Stimulated activated CD4-positive, alpha-beta T cell treated with anti-CD3 and anti-CD28 coated beads, Interleukin-2, amount 100 ng/mL, for 48 hours (primary cell): ENCODE measurements around the gene GP1BB.

Experiments
- DNase-seq, 2 donors: peaks; one replicate each; pipeline ENCODE4 v3.0.0-alpha.2; 2020

The GP1BB gene

DNA sequence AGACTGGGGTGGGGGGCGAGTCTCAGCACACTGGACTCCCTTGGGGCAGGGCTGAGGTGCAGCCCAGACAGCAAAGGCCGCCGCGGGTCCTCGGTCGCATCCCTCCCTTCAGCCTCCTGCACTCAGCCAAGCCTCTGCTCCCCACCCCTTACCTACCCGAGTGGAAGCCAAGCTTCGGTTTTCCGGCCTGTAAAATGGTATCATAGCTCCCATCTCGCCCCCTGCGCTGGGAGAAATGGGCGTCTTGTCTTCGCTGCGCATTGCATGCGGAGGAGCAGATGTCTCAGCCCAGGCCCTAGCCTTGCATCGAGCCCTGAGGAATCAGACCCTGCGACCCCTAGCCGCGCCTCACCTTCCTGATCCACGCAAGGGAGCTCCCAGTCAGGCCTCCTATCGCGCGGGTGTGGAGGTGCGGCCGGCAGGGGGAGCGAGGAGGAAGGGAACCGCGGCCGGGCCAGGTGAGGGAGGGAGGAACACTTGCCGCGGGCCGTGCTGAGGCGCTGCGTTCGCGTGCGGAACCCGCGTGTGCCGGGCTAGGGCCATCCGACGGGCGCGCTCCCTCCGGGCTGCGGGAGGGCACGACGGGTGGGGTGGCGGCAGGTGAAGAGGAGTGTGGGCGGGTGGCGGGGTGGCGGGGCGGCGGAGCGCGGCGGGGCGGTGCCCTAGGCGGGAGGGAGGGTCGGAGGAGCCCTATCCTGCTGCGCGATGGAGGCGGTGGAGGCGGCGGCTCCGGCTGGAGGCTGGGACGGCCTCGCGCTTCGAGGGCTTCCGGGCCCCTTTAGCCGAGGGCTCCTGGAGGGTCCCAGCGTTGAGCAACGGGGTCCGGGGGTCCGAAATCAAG lies 33.2 kb downstream of the GP1BB start:
- peak; percentile 51 to 56 for DNase-seq

DNA sequence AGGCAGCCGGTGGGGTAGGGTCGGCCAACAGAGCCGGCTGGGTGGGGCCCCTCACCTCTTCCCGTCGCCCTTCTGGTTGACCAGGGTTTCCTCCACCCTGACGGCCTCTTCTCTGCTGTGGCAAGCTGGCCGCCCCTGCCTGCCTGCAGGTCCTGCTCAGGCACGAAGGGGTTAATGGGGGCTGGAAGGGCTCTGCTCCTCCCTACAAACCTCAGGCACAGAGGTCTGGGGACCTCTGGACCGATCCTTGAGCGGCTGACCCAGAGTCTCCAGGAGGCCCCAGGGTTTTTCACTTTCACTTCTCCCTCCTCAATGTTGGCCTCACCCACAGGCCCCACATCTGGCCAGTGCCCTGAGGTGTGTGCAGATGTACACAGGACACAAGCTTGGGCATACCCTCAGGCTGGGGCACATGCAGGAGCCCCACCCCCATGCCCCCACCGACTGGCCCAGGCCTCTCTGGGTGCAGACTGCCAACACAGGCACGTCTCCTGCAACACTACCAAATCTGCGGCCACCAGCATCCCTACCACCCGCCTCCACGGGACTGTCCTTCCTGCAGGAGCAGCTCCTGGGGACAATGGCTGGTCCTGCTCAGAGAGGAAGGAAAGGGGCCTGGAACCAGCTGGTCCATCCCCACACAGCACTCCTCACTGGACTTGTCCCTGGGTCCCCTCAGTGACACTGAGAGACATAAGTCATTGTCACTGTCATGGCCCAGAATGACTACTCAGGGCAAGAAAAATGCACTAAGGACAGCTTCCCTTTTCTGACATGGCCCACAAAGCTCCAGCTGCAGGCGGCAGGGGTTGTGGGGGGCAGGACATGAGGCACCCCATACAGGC lies 34.0 kb downstream of the GP1BB start:
- DNase-seq, result no peak

DNA sequence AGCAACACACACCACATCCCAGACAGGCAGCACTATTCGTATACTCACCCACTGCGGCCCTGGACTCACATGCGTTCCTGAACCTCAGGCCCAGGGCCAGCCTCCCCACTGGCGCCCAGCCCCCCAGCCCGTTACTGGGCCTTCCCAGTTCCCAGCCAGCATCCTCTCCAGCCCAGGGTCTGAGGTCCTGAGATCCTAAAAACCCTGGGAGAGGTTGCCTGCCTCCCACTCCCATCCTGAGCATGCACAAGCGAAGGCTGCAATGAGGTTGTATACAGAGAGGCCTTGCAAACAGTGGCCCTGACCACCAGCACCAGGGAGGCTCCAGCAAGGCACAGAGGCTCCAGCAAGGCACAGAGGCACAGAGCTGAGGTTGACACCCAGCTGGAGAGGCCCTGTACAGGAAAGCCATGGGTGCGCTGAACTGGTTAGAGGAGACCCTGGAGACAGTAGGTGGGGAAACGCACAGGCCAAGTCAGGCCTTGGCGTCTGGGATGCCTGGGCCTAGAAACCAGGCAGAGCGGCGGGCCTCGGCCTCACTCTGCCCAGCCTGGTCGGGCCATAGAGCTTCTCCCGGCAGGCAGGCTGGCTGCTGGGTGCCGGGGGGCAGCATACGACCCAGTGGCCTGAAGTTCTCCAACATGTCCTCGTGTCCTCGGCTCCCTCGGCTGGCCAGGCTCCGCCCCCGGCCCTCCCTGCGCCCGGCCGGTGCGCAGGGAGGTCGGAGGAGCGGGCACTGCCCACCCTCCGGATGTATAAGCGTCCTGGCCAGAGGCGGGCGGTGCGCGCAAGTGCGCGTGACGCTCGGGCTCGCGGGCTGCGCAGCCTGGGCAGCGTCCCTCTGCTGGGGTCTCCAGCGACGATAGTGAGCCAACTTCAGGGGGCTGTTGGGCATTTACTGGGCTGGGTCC lies 34.9 kb downstream of the GP1BB start:
- DNase-seq, result no peak

DNA sequence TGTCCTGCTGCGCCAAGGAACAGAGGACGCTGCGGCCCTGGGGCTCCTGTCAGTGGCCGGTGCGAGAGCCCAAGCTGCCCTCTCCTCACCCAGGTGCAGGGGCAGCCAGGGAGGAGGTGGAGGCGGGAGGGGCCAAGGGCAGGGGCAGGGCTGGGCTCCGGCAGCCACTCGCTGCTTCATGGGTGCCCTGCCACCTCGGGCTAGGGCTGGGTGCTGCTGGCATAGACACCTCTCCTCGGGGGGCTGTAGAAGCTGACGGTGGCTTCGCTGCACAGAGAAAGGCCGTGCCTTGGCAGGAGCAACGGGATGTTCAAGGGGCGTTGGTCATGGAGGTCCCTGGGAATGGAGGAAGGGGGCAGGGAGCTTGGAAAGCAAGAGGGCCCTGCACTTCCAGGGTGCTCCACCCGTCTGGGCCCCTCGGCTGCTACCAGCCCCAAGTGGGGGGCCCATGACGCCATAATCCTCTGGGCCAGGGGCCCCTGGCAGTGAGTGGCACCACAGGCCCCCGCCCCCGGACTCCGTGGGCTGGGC lies 35.6 kb downstream of the GP1BB start:
- DNase-seq, result no peak

DNA sequence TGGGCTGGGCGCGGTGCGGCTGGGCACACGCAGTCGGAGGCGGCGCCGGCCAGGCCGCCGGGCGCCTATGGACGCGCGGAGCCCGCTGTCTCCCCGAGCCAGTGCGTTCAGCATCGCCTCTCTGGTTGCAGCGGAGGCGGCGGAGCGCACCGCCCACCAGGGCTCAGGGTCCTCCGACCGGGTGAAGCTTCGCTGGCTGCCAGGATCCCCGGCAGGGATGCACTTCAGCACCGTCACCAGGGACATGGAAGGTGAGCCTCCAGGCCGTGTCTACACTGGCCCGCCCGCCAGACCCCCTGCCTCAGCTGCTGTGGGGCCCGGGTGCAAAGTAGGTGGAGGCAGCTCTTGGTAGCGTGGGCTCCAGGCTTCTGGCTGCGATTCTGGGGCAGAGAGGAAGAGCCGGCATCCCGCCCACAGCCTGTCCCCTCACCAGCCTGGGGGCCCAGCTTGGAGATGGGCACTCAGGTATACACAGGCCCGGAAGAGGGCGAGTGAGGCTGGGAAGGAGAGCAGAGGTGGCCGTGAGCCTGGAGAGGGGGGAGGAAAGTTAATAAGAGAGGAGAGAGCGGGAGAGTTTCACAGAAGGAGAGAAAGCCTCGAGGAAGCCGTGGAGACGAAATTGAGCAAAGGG lies 36.2 kb downstream of the GP1BB start:
- no peak for DNase-seq

DNA sequence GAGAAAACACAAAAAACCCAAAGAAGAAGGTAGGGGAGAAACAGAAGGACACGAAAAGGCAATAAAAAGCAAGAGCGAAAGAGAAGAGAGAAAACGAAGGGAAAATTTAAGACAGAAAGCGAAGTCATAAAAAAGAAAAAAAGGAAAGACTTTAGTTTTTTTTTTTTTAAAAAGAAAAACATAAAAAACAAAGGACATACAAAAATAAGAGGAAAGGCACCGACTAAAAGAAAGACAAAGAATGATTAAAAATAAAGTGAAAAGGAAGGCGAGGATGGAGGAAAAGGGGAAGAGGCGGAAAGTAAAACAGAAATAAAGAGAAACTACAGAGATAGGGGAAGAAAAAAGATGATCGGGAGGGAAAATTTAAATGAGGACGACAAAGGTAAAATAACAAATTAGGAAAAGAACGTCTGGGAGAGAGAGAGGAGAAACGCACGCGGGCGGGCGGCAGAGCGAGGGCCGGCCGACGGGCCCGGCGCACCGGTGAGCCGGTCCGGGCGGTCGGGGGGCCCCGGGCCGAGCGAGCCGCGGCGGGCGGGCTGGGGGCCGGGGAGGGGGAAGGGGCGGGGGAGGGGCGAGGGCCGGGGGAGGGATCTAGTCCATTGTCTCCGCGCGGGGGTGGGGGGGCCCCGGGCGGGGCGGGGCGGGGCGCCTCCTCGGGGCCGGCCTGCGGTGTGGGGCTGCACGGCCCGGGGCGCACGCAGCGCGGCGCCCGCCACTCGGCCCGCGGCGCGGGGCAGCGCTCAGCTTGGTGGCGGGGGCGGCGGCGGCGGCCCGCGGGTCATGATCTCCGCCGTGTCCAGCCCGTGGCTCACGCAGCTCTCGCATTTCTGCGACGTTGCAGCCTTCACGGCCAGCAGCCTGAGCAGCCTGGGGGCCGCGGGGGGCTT lies 37.0 kb downstream of the GP1BB start, which contains the start of gene TBX1:
Gene TBX1 (plus strand): TSS at position 721 of the 893 bp plus-strand sequence. CDS start 66 bp downstream, at position 787.
- DNase-seq, result no peak

DNA sequence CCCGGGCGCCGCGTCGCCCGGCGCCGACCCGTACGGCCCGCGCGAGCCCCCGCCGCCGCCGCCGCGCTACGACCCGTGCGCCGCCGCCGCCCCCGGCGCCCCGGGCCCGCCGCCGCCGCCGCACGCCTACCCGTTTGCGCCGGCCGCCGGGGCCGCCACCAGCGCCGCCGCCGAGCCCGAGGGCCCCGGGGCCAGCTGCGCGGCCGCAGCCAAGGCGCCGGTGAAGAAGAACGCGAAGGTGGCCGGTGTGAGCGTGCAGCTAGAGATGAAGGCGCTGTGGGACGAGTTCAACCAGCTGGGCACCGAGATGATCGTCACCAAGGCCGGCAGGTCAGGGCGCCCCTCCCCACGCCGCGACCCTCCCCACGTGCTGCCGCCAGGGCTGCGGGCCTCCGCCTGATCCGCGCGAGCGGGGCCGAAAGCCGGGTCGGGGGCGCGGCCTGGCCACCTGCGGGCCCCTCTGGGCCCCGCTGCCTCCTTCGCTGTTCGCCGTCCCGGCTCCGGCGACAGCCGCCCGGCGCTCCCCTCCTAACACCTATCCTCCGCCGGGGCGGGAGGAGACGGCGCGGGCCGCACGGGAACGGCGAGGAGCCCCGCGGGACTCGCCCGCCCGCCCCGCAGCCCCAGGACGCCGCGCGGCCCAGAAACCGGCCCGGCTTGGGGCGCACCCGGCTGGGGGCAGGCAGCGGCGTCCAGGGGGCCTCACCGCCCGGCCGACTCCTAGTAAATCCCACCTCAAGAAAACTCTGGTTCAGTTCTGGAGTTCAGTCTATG lies 37.8 kb downstream of the GP1BB start:
- DNase-seq, result no peak

DNA sequence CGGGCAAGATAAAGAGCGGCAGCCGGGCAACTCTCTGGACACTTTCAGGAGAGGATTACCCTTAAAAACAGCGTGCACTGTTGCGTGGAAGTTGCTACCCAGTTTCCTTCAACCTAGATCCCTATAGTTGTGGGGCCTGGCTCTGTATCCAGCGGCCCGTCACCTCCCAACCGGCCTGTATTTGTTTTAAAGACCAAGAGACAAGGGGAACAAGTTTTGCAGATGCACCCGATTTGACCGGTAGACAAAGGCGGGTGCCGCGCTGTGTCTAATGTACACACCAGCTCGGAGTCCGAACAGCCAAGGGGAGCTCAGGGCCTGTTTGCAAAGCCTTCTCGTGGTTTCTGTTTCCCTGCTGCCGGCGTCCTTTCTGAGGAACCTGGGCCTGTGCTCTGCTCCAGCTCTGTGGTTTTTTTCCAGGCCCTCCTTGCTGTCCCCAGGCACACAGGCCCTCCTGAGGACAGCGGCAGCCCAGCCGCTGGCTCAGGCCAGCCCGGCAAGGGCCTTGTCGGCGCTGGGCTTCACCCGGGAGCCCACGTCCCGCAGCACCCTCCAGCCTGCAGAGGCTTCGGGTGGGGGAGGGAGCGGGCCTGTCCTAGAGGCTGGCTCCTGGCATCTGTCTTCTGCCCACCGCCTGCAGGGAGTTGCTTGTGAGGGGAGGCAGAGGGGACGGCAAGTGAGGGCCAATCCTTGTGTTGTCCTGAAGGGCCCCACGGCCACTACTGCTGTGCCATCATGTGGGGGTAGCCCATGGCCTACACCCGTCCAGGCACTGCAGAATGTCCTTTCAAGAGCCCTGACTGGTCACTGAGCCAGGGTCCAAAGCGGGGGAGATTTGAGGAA lies 38.6 kb downstream of the GP1BB start:
- DNase-seq, result no peak

DNA sequence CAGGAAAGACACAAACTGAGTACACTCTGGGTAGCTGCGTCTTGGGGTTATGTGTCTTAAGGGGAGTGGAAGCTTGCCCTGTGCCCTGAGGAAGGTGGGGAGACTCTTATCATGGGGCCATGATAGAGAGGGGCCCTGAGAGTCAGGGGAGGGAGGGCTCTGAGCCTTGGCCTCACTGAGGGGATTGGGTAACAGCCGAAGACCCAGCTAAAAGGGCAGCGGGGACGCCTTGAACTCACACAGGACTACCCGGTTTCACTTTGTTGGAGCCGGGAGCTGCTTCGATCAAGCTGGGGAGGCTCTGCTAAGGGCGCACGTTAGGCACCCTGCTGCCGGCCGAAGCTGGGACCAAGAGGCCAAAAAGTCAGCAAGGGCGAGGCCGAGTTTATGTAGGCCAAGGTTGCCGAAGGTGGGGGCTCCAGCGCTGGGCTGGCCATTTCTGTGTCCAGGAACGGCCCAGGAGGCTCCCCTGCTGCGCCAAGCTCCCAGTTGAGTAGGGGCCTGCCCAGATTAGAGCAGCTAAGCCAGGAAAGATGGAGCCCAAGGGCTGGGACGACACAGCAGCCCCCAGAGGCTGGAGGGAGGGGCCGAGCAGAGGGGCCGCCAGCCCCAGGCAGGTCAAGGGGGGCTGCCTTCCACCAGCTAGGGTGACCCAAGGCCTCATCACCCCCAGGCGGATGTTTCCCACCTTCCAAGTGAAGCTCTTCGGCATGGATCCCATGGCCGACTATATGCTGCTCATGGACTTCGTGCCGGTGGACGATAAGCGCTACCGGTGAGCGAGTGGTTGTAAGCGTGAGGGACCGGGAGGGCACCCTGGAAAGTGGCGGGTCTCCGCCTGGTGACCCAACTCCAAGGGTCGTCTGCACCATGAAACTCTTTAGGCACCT lies 39.5 kb downstream of the GP1BB start:
- DNase-seq, result no peak

DNA sequence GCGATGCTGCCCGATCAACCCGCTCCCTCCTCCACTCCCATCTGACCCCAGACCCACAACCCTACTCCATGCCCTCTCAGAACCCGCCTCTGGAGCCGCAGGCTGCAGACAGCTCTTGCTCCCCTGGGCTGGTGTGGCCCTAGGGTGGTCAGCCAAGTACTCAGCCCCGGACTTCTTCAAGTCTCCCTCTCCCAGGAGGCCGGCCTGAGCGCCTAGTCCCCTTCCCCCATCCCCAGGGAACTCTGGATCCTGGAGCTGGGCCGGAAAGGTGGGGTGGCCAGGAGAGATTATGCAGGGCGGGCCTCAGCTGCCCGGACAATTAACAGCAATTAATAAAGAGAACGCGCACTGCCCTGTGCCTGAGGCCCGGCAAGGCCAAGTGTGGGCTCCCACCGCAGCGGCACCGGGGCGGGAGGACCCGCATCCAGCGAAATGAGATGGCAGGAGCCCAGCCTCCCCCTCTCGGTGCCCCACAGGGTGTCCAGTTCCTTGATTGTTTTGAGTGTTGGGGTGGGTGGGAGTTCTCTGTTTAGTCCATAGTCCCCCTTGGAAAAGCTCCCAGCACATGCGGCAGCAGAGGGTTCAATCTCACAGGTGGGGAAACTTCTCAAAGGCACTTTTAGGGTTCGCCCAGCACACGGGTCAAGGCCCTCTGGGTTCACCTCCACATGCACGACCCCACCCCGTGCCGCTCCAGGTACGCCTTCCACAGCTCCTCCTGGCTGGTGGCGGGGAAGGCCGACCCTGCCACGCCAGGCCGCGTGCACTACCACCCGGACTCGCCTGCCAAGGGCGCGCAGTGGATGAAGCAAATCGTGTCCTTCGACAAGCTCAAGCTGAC lies 40.3 kb downstream of the GP1BB start:
- no peak for DNase-seq

DNA sequence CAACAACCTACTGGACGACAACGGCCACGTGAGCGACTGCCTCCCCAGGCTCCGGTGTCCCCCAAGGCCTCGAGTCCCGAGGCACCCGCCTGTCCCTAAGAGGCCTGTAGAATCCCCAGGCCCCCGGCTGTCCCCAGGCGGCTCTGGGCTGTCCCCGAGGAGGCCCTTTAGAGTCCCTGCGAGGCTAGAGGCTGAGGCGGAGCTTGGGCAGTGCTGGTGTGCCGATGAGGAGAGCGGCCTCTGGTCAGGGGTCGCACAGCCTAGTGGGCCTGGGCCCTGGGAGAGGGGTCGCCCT lies 40.9 kb downstream of the GP1BB start:
- DNase-seq, result no peak

DNA sequence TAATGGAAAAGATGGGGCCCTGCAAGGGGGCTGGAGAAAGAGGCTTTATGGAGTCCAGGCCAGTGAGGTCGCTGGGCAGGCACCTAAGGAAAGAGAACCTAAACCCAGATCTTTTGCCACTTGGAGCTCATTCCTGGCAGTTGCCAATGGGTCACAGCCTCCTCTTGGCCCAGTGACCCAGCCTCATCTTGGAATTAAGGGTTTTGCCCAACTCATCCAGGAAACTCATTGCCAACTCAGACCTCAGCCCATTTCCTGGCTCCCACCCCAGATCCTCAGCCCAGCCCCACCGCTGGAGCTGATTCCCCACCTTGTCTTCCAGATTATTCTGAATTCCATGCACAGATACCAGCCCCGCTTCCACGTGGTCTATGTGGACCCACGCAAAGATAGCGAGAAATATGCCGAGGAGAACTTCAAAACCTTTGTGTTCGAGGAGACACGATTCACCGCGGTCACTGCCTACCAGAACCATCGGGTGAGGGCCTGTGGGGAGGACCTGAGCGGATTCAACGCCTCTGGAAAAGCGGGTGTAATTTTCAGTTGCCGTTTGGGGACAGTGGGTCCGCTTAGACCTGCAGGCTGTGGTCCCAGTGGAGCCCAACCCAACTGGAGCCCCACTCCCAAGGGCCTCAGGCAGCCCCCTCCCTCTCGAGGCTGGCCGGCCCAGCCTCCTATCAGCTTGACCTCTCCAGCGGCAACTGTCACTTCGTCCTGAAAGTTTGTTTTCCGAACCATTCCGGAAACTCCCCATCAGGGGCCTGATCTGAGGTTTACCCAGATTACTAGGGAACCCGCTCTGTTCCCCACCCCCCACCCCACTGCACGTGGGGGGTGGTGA lies 41.5 kb downstream of the GP1BB start:
- DNase-seq, result no peak

DNA sequence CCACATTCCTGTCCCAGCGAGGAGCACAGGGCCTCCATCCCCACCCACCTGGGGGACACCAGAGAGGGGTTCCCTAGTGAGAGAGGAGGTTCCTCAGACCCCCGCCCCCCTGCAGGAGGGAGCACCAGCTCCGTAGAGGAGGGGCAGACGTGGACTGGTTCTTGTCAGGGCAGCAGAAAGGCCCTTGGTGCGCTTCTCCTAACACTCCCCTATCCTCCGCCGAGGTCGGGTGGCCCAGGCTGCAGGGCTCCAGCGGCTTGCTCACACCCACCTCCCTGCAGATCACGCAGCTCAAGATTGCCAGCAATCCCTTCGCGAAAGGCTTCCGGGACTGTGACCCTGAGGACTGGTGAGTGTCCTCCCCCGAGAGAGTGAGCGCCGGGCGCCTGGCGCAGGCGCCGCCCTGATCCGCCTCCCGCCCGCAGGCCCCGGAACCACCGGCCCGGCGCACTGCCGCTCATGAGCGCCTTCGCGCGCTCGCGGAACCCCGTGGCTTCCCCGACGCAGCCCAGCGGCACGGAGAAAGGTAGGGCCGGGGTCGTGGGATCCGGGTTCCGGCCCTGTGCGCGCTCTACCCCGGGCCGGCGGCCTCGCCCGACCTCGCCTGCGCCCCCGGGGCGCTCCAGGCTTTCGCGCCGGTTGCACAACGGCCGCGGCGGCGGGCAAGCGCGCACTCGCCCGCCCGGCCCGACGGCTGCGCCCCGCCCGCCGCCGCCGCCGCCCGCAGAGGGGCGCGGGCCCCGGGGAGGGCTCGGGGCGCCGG lies 42.3 kb downstream of the GP1BB start:
- DNase-seq, result no peak

DNA sequence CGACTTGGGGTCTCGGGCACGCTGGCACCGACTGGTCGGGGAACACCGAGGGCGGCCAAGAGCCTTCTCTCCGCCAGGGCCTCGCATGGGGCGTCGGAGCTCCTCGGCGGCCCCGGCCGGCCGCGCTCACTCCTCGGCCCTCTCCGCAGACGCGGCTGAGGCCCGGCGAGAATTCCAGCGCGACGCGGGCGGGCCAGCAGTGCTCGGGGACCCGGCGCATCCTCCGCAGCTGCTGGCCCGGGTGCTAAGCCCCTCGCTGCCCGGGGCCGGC lies 42.8 kb downstream of the GP1BB start:
- no peak for DNase-seq

DNA sequence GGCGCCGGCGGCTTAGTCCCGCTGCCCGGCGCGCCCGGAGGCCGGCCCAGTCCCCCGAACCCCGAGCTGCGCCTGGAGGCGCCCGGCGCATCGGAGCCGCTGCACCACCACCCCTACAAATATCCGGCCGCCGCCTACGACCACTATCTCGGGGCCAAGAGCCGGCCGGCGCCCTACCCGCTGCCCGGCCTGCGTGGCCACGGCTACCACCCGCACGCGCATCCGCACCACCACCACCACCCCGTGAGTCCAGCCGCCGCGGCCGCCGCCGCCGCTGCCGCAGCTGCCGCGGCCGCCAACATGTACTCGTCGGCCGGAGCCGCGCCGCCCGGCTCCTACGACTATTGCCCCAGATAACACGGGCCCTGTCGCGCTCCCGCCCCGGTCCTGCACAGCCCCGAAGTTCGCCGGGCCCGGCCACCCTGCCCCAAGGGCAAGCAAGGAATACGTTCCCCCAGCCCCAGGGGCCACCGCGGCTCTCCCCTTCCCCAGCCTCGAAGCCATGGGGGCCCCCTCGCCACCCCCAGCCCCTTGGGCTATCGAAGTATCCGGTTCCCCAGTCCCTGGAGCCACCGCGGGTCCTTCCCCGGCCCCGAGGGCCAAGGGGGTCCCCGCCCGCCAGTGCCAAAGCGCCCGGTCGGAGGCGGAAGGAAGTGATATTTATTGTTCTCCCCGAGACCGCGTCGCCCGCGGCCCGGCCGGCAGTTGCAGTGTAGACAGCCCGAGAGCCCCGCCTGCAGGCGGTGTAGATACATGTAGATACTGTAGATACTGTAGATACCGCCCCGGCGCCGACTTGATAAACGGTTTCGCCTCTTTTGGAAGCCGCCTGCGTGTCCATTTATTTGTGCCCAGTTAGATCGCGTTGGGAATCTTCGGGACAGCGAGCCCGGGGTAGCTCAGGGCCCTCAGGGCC lies 43.4 kb downstream of the GP1BB start:
- DNase-seq, result peak; percentile 30 to 40
